AG04449 (cell line): ENCODE measurements around the gene CRYBA1.

Experiments
- CTCF ChIA-PET: fragments of 350-600 bp; formaldehyde crosslinking; extraction: SDS; loops from one replicate; lab custom pipeline; 2021; ENCODE audit warnings: antibody characterized with exemption; lab: Yijun Ruan, JAX
- POLR2A ChIA-PET: fragments of 400-600, 350-600 bp; formaldehyde crosslinking; extraction: SDS; loops from one replicate; lab custom pipeline; 2020; ENCODE audit warnings: antibody characterized with exemption, inconsistent platforms; lab: Yijun Ruan, JAX
- DNase-seq: peaks from one replicate; pipeline ENCODE4 v3.0.0-alpha.2; 2010; ENCODE audit warnings: low read depth, low spot score
- H3K4me3 ChIP-seq: 2 replicates; pipeline ENCODE4 v1.5.1; 2011; ENCODE audit warnings: low read depth, mild to moderate bottlenecking, control low read depth, low read length
- TF ChIP-seq, protein P1 (sequence below): IDR thresholded peaks from one replicate; pipeline ENCODE4 v1.5.1; 2011; ENCODE audit warnings: mild to moderate bottlenecking, moderate library complexity, low read length, control low read depth, inconsistent platforms; ENCODE audit not compliant: insufficient read depth; ENCODE audit errors: missing control alignments

The CRYBA1 gene

DNA sequence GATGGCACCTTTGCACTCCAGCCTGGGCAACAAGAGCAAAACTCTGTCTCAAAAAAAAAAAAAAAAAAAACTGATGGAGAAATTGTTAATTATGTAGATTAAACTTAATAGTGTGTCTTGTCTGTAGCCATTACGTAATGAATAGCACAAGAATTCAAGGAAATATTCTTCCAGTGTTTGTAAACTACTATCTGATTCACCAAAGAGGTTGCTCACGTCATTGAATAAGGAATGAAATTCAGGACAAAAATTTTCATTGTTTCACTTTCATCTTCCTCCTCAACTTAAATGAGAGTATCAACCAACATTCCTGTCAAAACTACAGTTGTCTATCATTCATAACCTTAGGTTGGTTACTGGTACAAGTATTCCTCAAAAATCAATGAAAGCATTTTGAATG is 35.8 kb upstream of the CRYBA1 start:
- no peak for DNase-seq
- no peak overlapping the region for H3K4me3 ChIP-seq
- POLR2A ChIA-PET, result no interaction called here
- CTCF ChIA-PET, result interaction anchor here (3.2 to 19.1 kb wide), 3 partner anchors 8 to 65 kb away, joined by 13 to 393 read pairs (median 106); partner anchors contain the start of gene MYO18A
- TF ChIP-seq, protein P1, sequence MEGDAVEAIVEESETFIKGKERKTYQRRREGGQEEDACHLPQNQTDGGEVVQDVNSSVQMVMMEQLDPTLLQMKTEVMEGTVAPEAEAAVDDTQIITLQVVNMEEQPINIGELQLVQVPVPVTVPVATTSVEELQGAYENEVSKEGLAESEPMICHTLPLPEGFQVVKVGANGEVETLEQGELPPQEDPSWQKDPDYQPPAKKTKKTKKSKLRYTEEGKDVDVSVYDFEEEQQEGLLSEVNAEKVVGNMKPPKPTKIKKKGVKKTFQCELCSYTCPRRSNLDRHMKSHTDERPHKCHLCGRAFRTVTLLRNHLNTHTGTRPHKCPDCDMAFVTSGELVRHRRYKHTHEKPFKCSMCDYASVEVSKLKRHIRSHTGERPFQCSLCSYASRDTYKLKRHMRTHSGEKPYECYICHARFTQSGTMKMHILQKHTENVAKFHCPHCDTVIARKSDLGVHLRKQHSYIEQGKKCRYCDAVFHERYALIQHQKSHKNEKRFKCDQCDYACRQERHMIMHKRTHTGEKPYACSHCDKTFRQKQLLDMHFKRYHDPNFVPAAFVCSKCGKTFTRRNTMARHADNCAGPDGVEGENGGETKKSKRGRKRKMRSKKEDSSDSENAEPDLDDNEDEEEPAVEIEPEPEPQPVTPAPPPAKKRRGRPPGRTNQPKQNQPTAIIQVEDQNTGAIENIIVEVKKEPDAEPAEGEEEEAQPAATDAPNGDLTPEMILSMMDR, result no peak

DNA sequence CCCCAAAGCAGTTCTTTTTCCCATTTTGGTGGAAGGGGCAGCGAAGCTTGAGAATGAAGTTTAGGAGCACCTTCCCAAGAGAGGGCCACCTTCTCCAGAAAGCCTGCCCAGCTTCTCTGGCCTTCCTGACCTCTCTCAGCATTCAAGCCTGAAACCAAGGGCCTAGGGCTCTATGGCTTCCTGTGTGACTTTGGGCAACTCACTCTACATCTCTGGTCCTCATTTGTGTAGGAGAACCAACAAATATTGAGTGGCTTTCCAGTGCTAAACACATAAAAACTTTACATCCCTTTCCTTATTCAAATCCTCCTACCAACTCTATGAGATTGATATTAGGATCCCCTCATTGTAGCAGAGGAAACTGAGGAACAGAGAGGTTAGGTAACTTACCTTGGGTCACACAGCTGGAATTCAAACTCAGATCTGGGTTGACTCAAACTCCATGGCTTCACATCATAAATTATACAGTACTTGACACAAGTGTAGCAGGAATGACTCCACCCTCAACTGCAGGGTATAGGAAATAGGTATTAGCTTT is 34.5 kb upstream of the CRYBA1 start:
- ChIA-PET CTCF (interaction anchor here (1.0 to 19.1 kb wide), 7 partner anchors 8 to 163 kb away, joined by 3 to 393 read pairs (median 9); partner anchors contain the start of gene MYO18A), POLR2A (no interaction called here)
- no peak for DNase-seq
- TF ChIP-seq, protein P1, result no peak
- no peak overlapping the region for H3K4me3 ChIP-seq

DNA sequence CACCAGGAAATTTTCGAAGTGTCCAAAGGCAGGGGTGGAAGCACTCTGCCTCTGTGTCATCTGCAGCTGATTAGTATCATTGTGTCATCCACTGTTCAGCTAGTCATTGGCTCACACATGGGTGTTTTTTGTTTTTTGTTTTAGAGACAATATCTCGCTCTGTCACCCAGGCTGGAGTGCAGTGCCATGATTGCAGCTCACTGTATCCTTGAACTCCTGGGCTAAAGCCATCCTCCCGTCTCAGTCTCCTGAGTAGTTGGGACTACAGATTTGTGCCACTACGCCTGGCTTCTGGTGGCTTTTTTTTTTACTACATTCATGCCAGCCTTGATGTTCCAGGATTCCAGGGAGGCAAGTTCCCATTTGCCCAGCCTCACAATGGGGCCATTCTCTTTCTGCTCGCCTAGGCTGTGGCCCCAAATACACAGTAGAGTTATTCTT is 34.0 kb upstream of the CRYBA1 start:
- no peak overlapping the region for H3K4me3 ChIP-seq
- ChIA-PET CTCF (interaction anchor here (0.9 to 19.1 kb wide), 7 partner anchors 8 to 96 kb away, joined by 3 to 393 read pairs (median 9); partner anchors contain the start of gene MYO18A), POLR2A (no interaction called here)
- no peak for DNase-seq
- TF ChIP-seq, protein P1, result no peak

DNA sequence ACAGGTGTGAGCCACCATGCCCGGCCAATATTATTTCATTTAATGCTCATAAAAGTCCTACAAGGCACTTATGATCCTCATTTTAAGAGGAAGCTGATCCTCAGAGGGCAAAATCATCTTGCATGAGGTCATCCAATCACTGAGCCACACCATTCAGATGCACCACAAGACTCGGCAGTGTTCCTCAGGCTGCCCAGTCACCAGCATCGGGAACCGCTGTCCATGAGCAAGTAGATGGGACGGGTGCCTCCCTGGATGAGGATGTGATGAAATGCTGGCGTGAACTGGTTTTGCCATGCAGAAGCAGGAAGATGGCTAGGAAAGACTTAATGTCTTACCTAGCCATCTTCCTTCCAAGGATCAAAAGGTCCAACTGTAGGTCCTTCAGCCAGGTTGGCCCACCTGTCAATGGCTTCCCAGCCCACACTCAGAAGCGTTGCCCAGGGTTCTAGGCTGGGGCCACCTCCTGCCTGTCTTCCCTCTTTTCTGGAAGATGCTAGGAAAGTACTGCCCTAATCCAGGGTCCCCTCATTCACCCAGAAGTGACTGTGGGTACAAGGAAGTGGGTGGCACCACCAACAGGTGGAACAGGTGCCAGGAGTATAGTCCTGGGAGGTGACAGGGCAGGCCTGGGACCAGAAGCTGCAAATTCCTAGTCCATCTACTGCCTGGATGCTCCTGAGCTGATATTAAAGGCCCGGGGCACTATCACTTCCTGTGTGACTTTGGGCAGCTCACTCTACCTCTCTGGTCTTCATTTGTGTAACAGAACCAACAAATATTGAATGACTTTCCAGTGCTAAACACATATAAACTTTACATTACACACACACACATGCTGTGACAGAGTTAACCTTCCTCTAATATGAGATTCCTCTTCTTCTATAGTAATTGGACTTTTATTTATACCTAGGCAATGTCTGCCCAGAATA is 32.2 kb upstream of the CRYBA1 start:
- TF ChIP-seq, protein P1, result no peak
- POLR2A ChIA-PET, result no interaction called here
- CTCF ChIA-PET, result interaction anchor here (1.1 to 19.1 kb wide), 6 partner anchors 19 to 83 kb away, joined by 4 to 454 read pairs (median 20); partner anchors contain the start of gene MYO18A

DNA sequence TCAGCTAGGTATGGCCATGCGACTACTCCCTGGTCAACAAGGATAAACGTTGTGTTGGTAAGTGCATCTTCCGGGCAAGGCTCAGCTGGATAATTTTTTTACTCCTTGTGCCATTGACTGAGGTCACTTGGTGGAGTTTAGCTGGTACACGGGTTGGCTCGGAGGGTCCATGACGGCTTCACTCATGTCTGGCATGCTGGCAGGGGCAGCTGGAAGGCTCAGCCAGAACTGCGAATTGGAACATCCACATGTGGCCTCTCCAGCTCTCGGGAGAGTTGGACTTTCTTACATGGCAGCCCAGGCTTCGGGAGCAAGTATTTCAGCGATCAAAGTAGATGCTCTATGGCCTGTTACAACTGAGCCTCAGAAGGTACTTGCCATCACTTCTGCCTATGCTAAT is 31.5 kb upstream of the CRYBA1 start:
- ChIA-PET CTCF (interaction anchor here (1.0 to 19.1 kb wide), 5 partner anchors 10 to 83 kb away, joined by 3 to 454 read pairs (median 5); partner anchors contain the start of gene MYO18A), POLR2A (no interaction called here)
- H3K4me3 ChIP-seq, result no peak overlapping the region
- DNase-seq, result no peak
- TF ChIP-seq, protein P1, result no peak

More for the DNA sequence above, 32.2 kb upstream of the CRYBA1 start:
- DNase-seq, result no peak
- no peak overlapping the region for H3K4me3 ChIP-seq

DNA sequence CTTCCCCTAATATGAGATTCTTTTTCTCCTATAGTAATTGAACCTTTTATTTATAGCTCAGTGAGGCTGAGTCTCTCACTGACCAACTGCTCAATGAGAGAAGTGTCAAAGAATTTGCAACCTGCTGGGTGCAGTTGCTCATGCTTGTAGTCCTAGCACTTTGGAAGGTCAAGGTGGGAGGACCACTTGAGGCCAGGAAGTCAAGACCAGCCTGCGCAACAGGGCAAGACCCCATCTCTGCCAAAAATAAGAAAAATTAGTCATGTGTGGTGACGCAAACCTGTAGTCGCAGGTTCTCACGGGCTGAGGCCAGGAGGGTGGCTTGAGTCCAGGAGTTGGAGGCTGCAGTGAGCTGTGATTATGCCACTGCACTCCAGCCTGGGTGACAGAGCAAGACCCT is 30.9 kb upstream of the CRYBA1 start:
- DNase-seq, result no peak
- CTCF ChIA-PET, result interaction anchor here (1.0 to 19.1 kb wide), 7 partner anchors 9 to 154 kb away, joined by 3 to 454 read pairs (median 5); partner anchors contain the start of gene MYO18A
- H3K4me3 ChIP-seq, result no peak overlapping the region
- POLR2A ChIA-PET, result no interaction called here
- TF ChIP-seq, protein P1, result no peak
